Kidney epithelial cell (primary cell): ENCODE data around the gene CIAPIN1. TPM values are rescaled to one million over a fixed set of nuclear protein-coding genes. Genes with fewer than 3 reads are reported as not detected.

ENCODE experiments used
- DNase-seq: peaks from one replicate; pipeline ENCODE4 v3.0.0-alpha.2; 2010; ENCODE audit warnings: low read depth
- H3K27me3 ChIP-seq: 2 replicates; pipeline ENCODE4 v1.6.0; 2011; ENCODE audit warnings: low read length; ENCODE audit not compliant: control insufficient read depth, insufficient read depth
- H3K36me3 ChIP-seq: 2 replicates; pipeline ENCODE4 v1.5.1; 2011; ENCODE audit warnings: low read length; ENCODE audit not compliant: control insufficient read depth, insufficient read depth
- H3K4me3 ChIP-seq: 2 replicates; pipeline ENCODE4 v1.5.1; 2011; ENCODE audit warnings: low read depth, mild to moderate bottlenecking, control low read depth, low read length
- CTCF ChIP-seq: IDR thresholded peaks from 2 replicates; pipeline ENCODE4 v1.5.1; 2011; ENCODE audit warnings: mild to moderate bottlenecking, moderate library complexity, low read length, control low read depth, inconsistent platforms; ENCODE audit not compliant: insufficient read depth, poor library complexity, severe bottlenecking
- total RNA-seq: library from RNA; depleted of rRNA; stranded (reverse); fragments of >200 nt; gene quantifications from 2 replicates; pipeline ENCODE4 v1.2.3, GENCODE V29; 2015

CIAPIN1 gene
- total RNA-seq, 1 donor from 2014 or later = 80.3 TPM

- no peak overlapping the region for H3K4me3 ChIP-seq
- no peaks in the 10 kb centered on the region for H3K27me3 ChIP-seq
- no peak for DNase-seq
- TF ChIP-seq CTCF = no peak
- peaks cover 9% of the 10 kb centered on the region for H3K36me3 ChIP-seq
Observed at GRCh38 chr16:57472665-57473060, 25.5 kb upstream of the CIAPIN1 start.

- H3K36me3 ChIP-seq = peaks cover 9% of the 10 kb centered on the region
- no peak for DNase-seq
- no peak overlapping the region for H3K4me3 ChIP-seq
- no peaks in the 10 kb centered on the region for H3K27me3 ChIP-seq
- no peak for TF ChIP-seq CTCF
Observed at GRCh38 chr16:57471852-57472664, 24.9 kb upstream of the CIAPIN1 start.

- peaks cover 9% of the 10 kb centered on the region for H3K36me3 ChIP-seq
- no peak for TF ChIP-seq CTCF
Observed at GRCh38 chr16:57471209-57471608, 24.0 kb upstream of the CIAPIN1 start.

GRCh38 chr16:57470711-57471110, 23.5 kb upstream of the CIAPIN1 start:
- DNase-seq = no peak
- Histone ChIP-seq H3K4me3 (no peak overlapping the region), H3K27me3 (no peaks in the 10 kb centered on the region), H3K36me3 (peaks cover 9% of the 10 kb centered on the region)
- no peak for TF ChIP-seq CTCF

More at GRCh38 chr16:57471209-57471608, 24.0 kb upstream of the CIAPIN1 start:
- no peak overlapping the region for H3K4me3 ChIP-seq
- DNase-seq = no peak
- H3K27me3 ChIP-seq = no peaks in the 10 kb centered on the region

- Histone ChIP-seq H3K36me3 (peaks cover 9% of the 10 kb centered on the region), H3K4me3 (no peak overlapping the region), H3K27me3 (no peaks in the 10 kb centered on the region)
- no peak for TF ChIP-seq CTCF
- DNase-seq = no peak
Observed at GRCh38 chr16:57469917-57470470, 22.8 kb upstream of the CIAPIN1 start.
